Measurements from ENCODE around the gene ADGRB2. TPM values are rescaled to one million over a fixed set of nuclear protein-coding genes. Genes with fewer than 3 reads are reported as not detected.

ADGRB2 gene
- total RNA-seq, 6 donors from 2014 or later = 0.34 to 1.9 (median 1.1) TPM

GRCh38 chr1:31755197-31755611 is 8.9 kb downstream of the ADGRB2 start:
- no peaks in the 10 kb centered on the region for H3K36me3 ChIP-seq
- peaks cover 0 to 4% (median under 1%) of the 10 kb centered on the region in 4 donors for H3K27me3 ChIP-seq
- DNase-seq = no peak
- H3K4me1 ChIP-seq = peaks cover under 1 to 3% (median 2%) of the 10 kb centered on the region in 4 donors
- ATAC-seq (ENCODE audit: low FRiP score in 2 of 2) = no peak
- no peak overlapping the region for H3K4me3 ChIP-seq
- H3K27ac ChIP-seq = no peak overlapping the region
- 64 to 68% methylated on average over 2 to 8 of the region's 9 CpGs for WGBS, 2 donors
- H3K9me3 ChIP-seq = no peaks in the 10 kb centered on the region
- TF ChIP-seq POLR2A (IDR thresholded peaks at IDR 0.05) = no peak
- TF ChIP-seq EP300 (IDR thresholded peaks at IDR 0.05) = no peak
- TF ChIP-seq POLR2AphosphoS5 (IDR thresholded peaks at IDR 0.05) = no peak
- no peak for TF ChIP-seq CTCF (IDR thresholded peaks at IDR 0.05)

GRCh38 chr1:31754397-31754796 is 9.7 kb downstream of the ADGRB2 start:
- TF ChIP-seq CTCF (IDR thresholded peaks at IDR 0.05) = no peak
- TF ChIP-seq POLR2A (IDR thresholded peaks at IDR 0.05) = no peak
- TF ChIP-seq EP300 (IDR thresholded peaks at IDR 0.05) = no peak
- no peak for TF ChIP-seq POLR2AphosphoS5 (IDR thresholded peaks at IDR 0.05)
- no peak for DNase-seq
- no peak overlapping the region for H3K4me3 ChIP-seq

GRCh38 chr1:31753707-31754349 is 10.3 kb downstream of the ADGRB2 start:
- 76 to 88% methylated on average over 4 to 9 of the region's 9 CpGs for WGBS, 2 donors
- Histone ChIP-seq H3K36me3 (no peaks in the 10 kb centered on the region), H3K9me3 (no peaks in the 10 kb centered on the region), H3K27ac (no peak overlapping the region), H3K4me1 (peaks cover 0 to 3% (median 1%) of the 10 kb centered on the region in 4 donors), H3K27me3 (peaks cover 0 to 3% (median 0%) of the 10 kb centered on the region in 4 donors), H3K4me3 (no peak overlapping the region)
- TF ChIP-seq POLR2A (IDR thresholded peaks at IDR 0.05) (no peak), CTCF (IDR thresholded peaks at IDR 0.05) (no peak), EP300 (IDR thresholded peaks at IDR 0.05) (no peak), POLR2AphosphoS5 (IDR thresholded peaks at IDR 0.05) (no peak)
- ATAC-seq (ENCODE audit: low FRiP score in 2 of 2) = no peak
- no peak for DNase-seq

More at GRCh38 chr1:31754397-31754796, 9.7 kb downstream of the ADGRB2 start:
- peaks cover 0 to 3% (median 0%) of the 10 kb centered on the region in 4 donors for H3K27me3 ChIP-seq
- H3K9me3 ChIP-seq = no peaks in the 10 kb centered on the region
- no peaks in the 10 kb centered on the region for H3K36me3 ChIP-seq
- H3K27ac ChIP-seq = no peak overlapping the region
- 93 to 95% methylated on average over 5 to 15 of the region's 15 CpGs for WGBS, 2 donors
- H3K4me1 ChIP-seq = peaks cover 0 to 3% (median 1%) of the 10 kb centered on the region in 4 donors
- ATAC-seq (ENCODE audit: low FRiP score in 2 of 2) = no peak

- Histone ChIP-seq H3K27me3 (peaks cover 0 to 3% (median 0%) of the 10 kb centered on the region in 4 donors), H3K4me1 (peaks cover 0 to 3% (median 1%) of the 10 kb centered on the region in 4 donors), H3K36me3 (no peaks in the 10 kb centered on the region), H3K9me3 (no peaks in the 10 kb centered on the region), H3K4me3 (no peak overlapping the region), H3K27ac (no peak overlapping the region)
- ATAC-seq (ENCODE audit: low FRiP score in 2 of 2) (no peak), DNase-seq (no peak)
- WGBS, 2 donors = 80 to 91% methylated on average over 10 to 12 of the region's 12 CpGs
- TF ChIP-seq POLR2A (IDR thresholded peaks at IDR 0.05) (no peak), CTCF (IDR thresholded peaks at IDR 0.05) (no peak), EP300 (IDR thresholded peaks at IDR 0.05) (no peak), POLR2AphosphoS5 (IDR thresholded peaks at IDR 0.05) (no peak)
These were observed 11.1 kb downstream of the ADGRB2 start for GRCh38 chr1:31752952-31753475.

Data from upper lobe of left lung (tissue), 6 donors.